ENCODE results near the gene CD2AP. TPM values are rescaled to one million over a fixed set of nuclear protein-coding genes. Genes with fewer than 3 reads are reported as not detected.
"Not testable (repeated sequence)": the region's sequence is repeated elsewhere in the genome, so short reads cannot be mapped to it uniquely, and the experiment has no call there.

The CD2AP gene
- total RNA-seq, 1 experiment from 2014 or later, result 42.7 TPM

- H4K20me1 ChIP-seq (ENCODE audit: insufficient read depth, low read depth, low read length), result no peaks in the 10 kb centered on the region
- H3K9ac ChIP-seq (ENCODE audit: low read length), result no peak overlapping the region
- H3K9me3 ChIP-seq (ENCODE audit: low read length), result no peaks in the 10 kb centered on the region
- no peak overlapping the region for H3K4me2 ChIP-seq (ENCODE audit: low read depth, low read length, poor library complexity, severe bottlenecking)
- H3K9me2 ChIP-seq (replicated peaks; ENCODE audit: insufficient read depth, low read length), result no peaks in the 10 kb centered on the region
- H3K4me3 ChIP-seq (ENCODE audit: low read length), result no peak overlapping the region
- H3K79me2 ChIP-seq (ENCODE audit: low read length), result no peaks in the 10 kb centered on the region
- no peaks in the 10 kb centered on the region for H3K27me3 ChIP-seq (ENCODE audit: low read length)
- H3K36me3 ChIP-seq (ENCODE audit: insufficient read depth, low read length), result no peaks in the 10 kb centered on the region
- no peak overlapping the region for H3K27ac ChIP-seq (ENCODE audit: low read length)
- no peak overlapping the region for H2AFZ ChIP-seq (ENCODE audit: low read length)
- DNase-seq, result no peak
- no peaks in the 10 kb centered on the region for H3K4me1 ChIP-seq (ENCODE audit: low read length)
These were observed 169.6 kb downstream of the CD2AP start for GRCh38 chr6:47647188-47647587.

- not testable (repeated sequence) for H3K9ac ChIP-seq (ENCODE audit: low read length); H3K36me3 ChIP-seq (ENCODE audit: insufficient read depth, low read length); H4K20me1 ChIP-seq (ENCODE audit: insufficient read depth, low read depth, low read length); H3K9me3 ChIP-seq (ENCODE audit: low read length); H3K4me3 ChIP-seq (ENCODE audit: low read length); H3K27ac ChIP-seq (ENCODE audit: low read length); H3K4me2 ChIP-seq (ENCODE audit: low read depth, low read length, poor library complexity, severe bottlenecking); H3K79me2 ChIP-seq (ENCODE audit: low read length); H3K4me1 ChIP-seq (ENCODE audit: low read length); H3K27me3 ChIP-seq (ENCODE audit: low read length); H3K9me2 ChIP-seq (replicated peaks; ENCODE audit: insufficient read depth, low read length); H2AFZ ChIP-seq (ENCODE audit: low read length); DNase-seq
These were observed 170.0 kb downstream of the CD2AP start for GRCh38 chr6:47647626-47648025.

- H3K27ac ChIP-seq (ENCODE audit: low read length), result no peak overlapping the region
- no peaks in the 10 kb centered on the region for H3K9me2 ChIP-seq (replicated peaks; ENCODE audit: insufficient read depth, low read length)
- no peak for DNase-seq
- no peak overlapping the region for H3K4me3 ChIP-seq (ENCODE audit: low read length)
- H3K4me2 ChIP-seq (ENCODE audit: low read depth, low read length, poor library complexity, severe bottlenecking), result no peak overlapping the region
- no peak overlapping the region for H3K9ac ChIP-seq (ENCODE audit: low read length)
- H2AFZ ChIP-seq (ENCODE audit: low read length), result no peak overlapping the region
- H3K4me1 ChIP-seq (ENCODE audit: low read length), result no peaks in the 10 kb centered on the region
- no peaks in the 10 kb centered on the region for H3K79me2 ChIP-seq (ENCODE audit: low read length)
- no peaks in the 10 kb centered on the region for H3K27me3 ChIP-seq (ENCODE audit: low read length)
- no peaks in the 10 kb centered on the region for H3K36me3 ChIP-seq (ENCODE audit: insufficient read depth, low read length)
- H3K9me3 ChIP-seq (ENCODE audit: low read length), result no peaks in the 10 kb centered on the region
- H4K20me1 ChIP-seq (ENCODE audit: insufficient read depth, low read depth, low read length), result no peaks in the 10 kb centered on the region
These were observed 170.4 kb downstream of the CD2AP start for GRCh38 chr6:47648031-47648430.

- Histone ChIP-seq H3K36me3 (ENCODE audit: insufficient read depth, low read length) (no peaks in the 10 kb centered on the region), H3K9me3 (ENCODE audit: low read length) (no peaks in the 10 kb centered on the region), H3K79me2 (ENCODE audit: low read length) (no peaks in the 10 kb centered on the region), H3K9ac (ENCODE audit: low read length) (no peak overlapping the region), H4K20me1 (ENCODE audit: insufficient read depth, low read depth, low read length) (no peaks in the 10 kb centered on the region), H2AFZ (ENCODE audit: low read length) (no peak overlapping the region), H3K27me3 (ENCODE audit: low read length) (no peaks in the 10 kb centered on the region), H3K4me1 (ENCODE audit: low read length) (no peaks in the 10 kb centered on the region), H3K27ac (ENCODE audit: low read length) (no peak overlapping the region), H3K9me2 (replicated peaks; ENCODE audit: insufficient read depth, low read length) (no peaks in the 10 kb centered on the region), H3K4me3 (ENCODE audit: low read length) (no peak overlapping the region), H3K4me2 (ENCODE audit: low read depth, low read length, poor library complexity, severe bottlenecking) (no peak overlapping the region)
- DNase-seq, result no peak
These were observed 173.2 kb downstream of the CD2AP start for GRCh38 chr6:47650553-47651432.

GRCh38 chr6:47651505-47651944 is 173.9 kb downstream of the CD2AP start:
- no peaks in the 10 kb centered on the region for H4K20me1 ChIP-seq (ENCODE audit: insufficient read depth, low read depth, low read length)
- H3K36me3 ChIP-seq (ENCODE audit: insufficient read depth, low read length), result no peaks in the 10 kb centered on the region
- H3K9me3 ChIP-seq (ENCODE audit: low read length), result no peaks in the 10 kb centered on the region
- H3K79me2 ChIP-seq (ENCODE audit: low read length), result no peaks in the 10 kb centered on the region
- H3K9ac ChIP-seq (ENCODE audit: low read length), result no peak overlapping the region
- H3K4me3 ChIP-seq (ENCODE audit: low read length), result no peak overlapping the region
- no peaks in the 10 kb centered on the region for H3K27me3 ChIP-seq (ENCODE audit: low read length)
- H3K4me2 ChIP-seq (ENCODE audit: low read depth, low read length, poor library complexity, severe bottlenecking), result no peak overlapping the region
- no peak overlapping the region for H2AFZ ChIP-seq (ENCODE audit: low read length)
- no peak overlapping the region for H3K27ac ChIP-seq (ENCODE audit: low read length)
- DNase-seq, result no peak
- no peaks in the 10 kb centered on the region for H3K9me2 ChIP-seq (replicated peaks; ENCODE audit: insufficient read depth, low read length)
- H3K4me1 ChIP-seq (ENCODE audit: low read length), result no peaks in the 10 kb centered on the region

- peaks cover 9% of the 10 kb centered on the region for H3K4me1 ChIP-seq (ENCODE audit: low read length)
- H4K20me1 ChIP-seq (ENCODE audit: insufficient read depth, low read depth, low read length), result no peaks in the 10 kb centered on the region
- no peaks in the 10 kb centered on the region for H3K27me3 ChIP-seq (ENCODE audit: low read length)
- no peaks in the 10 kb centered on the region for H3K36me3 ChIP-seq (ENCODE audit: insufficient read depth, low read length)
- no peak for DNase-seq
- no peak overlapping the region for H2AFZ ChIP-seq (ENCODE audit: low read length)
- no peaks in the 10 kb centered on the region for H3K9me2 ChIP-seq (replicated peaks; ENCODE audit: insufficient read depth, low read length)
- H3K9ac ChIP-seq (ENCODE audit: low read length), result no peak overlapping the region
- H3K27ac ChIP-seq (ENCODE audit: low read length), result no peak overlapping the region
- no peaks in the 10 kb centered on the region for H3K79me2 ChIP-seq (ENCODE audit: low read length)
- no peak overlapping the region for H3K4me3 ChIP-seq (ENCODE audit: low read length)
- no peaks in the 10 kb centered on the region for H3K9me3 ChIP-seq (ENCODE audit: low read length)
- H3K4me2 ChIP-seq (ENCODE audit: low read depth, low read length, poor library complexity, severe bottlenecking), result no peak overlapping the region
These were observed 176.1 kb downstream of the CD2AP start for GRCh38 chr6:47653706-47654105.

GRCh38 chr6:47654255-47654654 is 176.7 kb downstream of the CD2AP start:
- Histone ChIP-seq H3K9me2 (replicated peaks; ENCODE audit: insufficient read depth, low read length) (no peaks in the 10 kb centered on the region), H3K79me2 (ENCODE audit: low read length) (no peaks in the 10 kb centered on the region), H3K27me3 (ENCODE audit: low read length) (no peaks in the 10 kb centered on the region), H3K36me3 (ENCODE audit: insufficient read depth, low read length) (no peaks in the 10 kb centered on the region), H3K4me2 (ENCODE audit: low read depth, low read length, poor library complexity, severe bottlenecking) (no peak overlapping the region), H3K9me3 (ENCODE audit: low read length) (no peaks in the 10 kb centered on the region), H4K20me1 (ENCODE audit: insufficient read depth, low read depth, low read length) (no peaks in the 10 kb centered on the region), H2AFZ (ENCODE audit: low read length) (no peak overlapping the region), H3K27ac (ENCODE audit: low read length) (no peak overlapping the region), H3K4me1 (ENCODE audit: low read length) (peaks cover 9% of the 10 kb centered on the region), H3K9ac (ENCODE audit: low read length) (no peak overlapping the region), H3K4me3 (ENCODE audit: low read length) (no peak overlapping the region)
- no peak for DNase-seq

- H3K9me3 ChIP-seq (ENCODE audit: low read length), result no peaks in the 10 kb centered on the region
- no peak overlapping the region for H3K4me3 ChIP-seq (ENCODE audit: low read length)
- no peaks in the 10 kb centered on the region for H4K20me1 ChIP-seq (ENCODE audit: insufficient read depth, low read depth, low read length)
- H3K4me1 ChIP-seq (ENCODE audit: low read length), result peaks cover 9% of the 10 kb centered on the region
- no peaks in the 10 kb centered on the region for H3K27me3 ChIP-seq (ENCODE audit: low read length)
- no peaks in the 10 kb centered on the region for H3K36me3 ChIP-seq (ENCODE audit: insufficient read depth, low read length)
- H3K9me2 ChIP-seq (replicated peaks; ENCODE audit: insufficient read depth, low read length), result no peaks in the 10 kb centered on the region
- H3K27ac ChIP-seq (ENCODE audit: low read length), result no peak overlapping the region
- no peak for DNase-seq
- H2AFZ ChIP-seq (ENCODE audit: low read length), result no peak overlapping the region
- H3K79me2 ChIP-seq (ENCODE audit: low read length), result no peaks in the 10 kb centered on the region
- no peak overlapping the region for H3K4me2 ChIP-seq (ENCODE audit: low read depth, low read length, poor library complexity, severe bottlenecking)
- H3K9ac ChIP-seq (ENCODE audit: low read length), result no peak overlapping the region
These were observed 178.4 kb downstream of the CD2AP start for GRCh38 chr6:47655719-47656595.

Data from Karpas-422 (cell line).